Activated T-cell treated with anti-CD3 and anti-CD28 coated beads, Interleukin-2, amount 50 U/mL, for 24 hours (primary cell): Measurements from ENCODE around the gene MINDY4.

Experiments
- DNase-seq: peaks from one replicate; pipeline ENCODE4 v3.0.0-alpha.2; 2020
- H3K27ac Mint-ChIP-seq: 2 replicates; pipeline ENCODE4 v1.8.0; 2020; ENCODE audit warnings: mild to moderate bottlenecking, mixed read lengths
- H3K27me3 Mint-ChIP-seq: 2 replicates; pipeline ENCODE4 v1.8.0; 2020; ENCODE audit warnings: mixed read lengths
- H3K36me3 Mint-ChIP-seq: 2 replicates; pipeline ENCODE4 v1.8.0; 2020; ENCODE audit warnings: low read depth, mixed read lengths
- H3K4me1 Mint-ChIP-seq: 2 replicates; pipeline ENCODE4 v1.8.0; 2020; ENCODE audit warnings: low read depth, mixed read lengths
- H3K4me3 Mint-ChIP-seq: 2 replicates; pipeline ENCODE4 v1.8.0; 2020; ENCODE audit warnings: mild to moderate bottlenecking, moderate library complexity, mixed read lengths
- H3K9me3 Mint-ChIP-seq: 2 replicates; pipeline ENCODE4 v1.8.0; 2020; ENCODE audit warnings: mixed read lengths

The MINDY4 gene

DNA sequence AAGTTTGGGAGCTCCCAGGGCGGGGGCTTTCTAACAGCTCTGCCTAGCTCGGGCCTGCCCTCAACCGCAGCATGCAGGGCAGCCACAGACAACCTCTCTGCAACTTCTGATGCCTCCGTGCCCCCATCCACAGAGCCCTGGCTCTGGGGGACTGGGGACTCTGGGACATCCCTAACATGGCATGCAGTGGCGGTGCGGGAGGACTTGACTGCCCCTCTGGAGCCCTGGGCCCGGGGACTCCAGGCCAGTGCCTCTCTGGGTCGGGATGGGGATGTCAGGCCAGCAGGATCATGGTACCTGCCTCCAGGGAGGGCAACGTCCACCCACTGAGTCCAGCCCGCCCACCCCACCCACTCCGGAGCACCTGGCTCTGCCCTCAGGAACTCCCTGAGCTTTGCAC lies 139.9 kb downstream of the MINDY4 start:
- Mint-ChIP-seq H3K27ac (no peak overlapping the region), H3K4me3 (no peak overlapping the region), H3K4me1 (no peaks in the 10 kb centered on the region), H3K9me3 (no peaks in the 10 kb centered on the region), H3K27me3 (no peaks in the 10 kb centered on the region), H3K36me3 (no peaks in the 10 kb centered on the region)
- DNase-seq = no peak

GRCh38 chr7:30911561-30911969 lies 140.3 kb downstream of the MINDY4 start, which contains the start of gene AQP1:
AQP1 (plus strand) TSS chr7:30911853; CDS start chr7:30911910, 57 bp downstream.
- no peak for DNase-seq
- Mint-ChIP-seq H3K4me3 (no peak within 1 kb of the TSS), H3K36me3 (no peaks in the 10 kb centered on the region), H3K27me3 (no peaks in the 10 kb centered on the region), H3K9me3 (no peaks in the 10 kb centered on the region), H3K4me1 (no peaks in the 10 kb centered on the region), H3K27ac (no peak within 1 kb of the TSS)

GRCh38 chr7:30912021-30912730 lies 141.0 kb downstream of the MINDY4 start:
- H3K27ac Mint-ChIP-seq = no peak overlapping the region
- no peak for DNase-seq

DNA sequence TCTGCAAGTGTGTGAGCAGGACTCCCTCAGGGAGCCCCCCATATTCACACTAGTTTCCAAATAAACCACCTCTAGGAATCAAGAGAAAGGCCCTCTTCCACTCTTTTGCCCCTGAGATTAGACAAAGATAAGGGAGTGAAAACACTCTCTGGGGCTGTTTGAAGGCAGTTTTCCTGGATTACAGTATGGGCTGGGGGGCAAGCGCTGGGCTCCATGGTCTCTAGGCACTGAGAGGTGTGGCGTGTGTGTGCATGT lies 141.4 kb downstream of the MINDY4 start:
- Mint-ChIP-seq H3K36me3 (no peaks in the 10 kb centered on the region), H3K9me3 (no peaks in the 10 kb centered on the region), H3K27me3 (no peaks in the 10 kb centered on the region), H3K4me1 (no peaks in the 10 kb centered on the region), H3K4me3 (no peak overlapping the region), H3K27ac (no peak overlapping the region)
- DNase-seq = no peak

More at GRCh38 chr7:30912021-30912730, 141.0 kb downstream of the MINDY4 start:
- Mint-ChIP-seq H3K27me3 (no peaks in the 10 kb centered on the region), H3K4me1 (no peaks in the 10 kb centered on the region), H3K4me3 (no peak overlapping the region), H3K9me3 (no peaks in the 10 kb centered on the region), H3K36me3 (no peaks in the 10 kb centered on the region)

- H3K4me1 Mint-ChIP-seq = no peaks in the 10 kb centered on the region
- no peaks in the 10 kb centered on the region for H3K9me3 Mint-ChIP-seq
- H3K27me3 Mint-ChIP-seq = no peaks in the 10 kb centered on the region
- H3K36me3 Mint-ChIP-seq = no peaks in the 10 kb centered on the region
- H3K4me3 Mint-ChIP-seq = no peak overlapping the region
- H3K27ac Mint-ChIP-seq = no peak overlapping the region
- DNase-seq = no peak
Observed at GRCh38 chr7:30912986-30913811, 142.0 kb downstream of the MINDY4 start.

DNA sequence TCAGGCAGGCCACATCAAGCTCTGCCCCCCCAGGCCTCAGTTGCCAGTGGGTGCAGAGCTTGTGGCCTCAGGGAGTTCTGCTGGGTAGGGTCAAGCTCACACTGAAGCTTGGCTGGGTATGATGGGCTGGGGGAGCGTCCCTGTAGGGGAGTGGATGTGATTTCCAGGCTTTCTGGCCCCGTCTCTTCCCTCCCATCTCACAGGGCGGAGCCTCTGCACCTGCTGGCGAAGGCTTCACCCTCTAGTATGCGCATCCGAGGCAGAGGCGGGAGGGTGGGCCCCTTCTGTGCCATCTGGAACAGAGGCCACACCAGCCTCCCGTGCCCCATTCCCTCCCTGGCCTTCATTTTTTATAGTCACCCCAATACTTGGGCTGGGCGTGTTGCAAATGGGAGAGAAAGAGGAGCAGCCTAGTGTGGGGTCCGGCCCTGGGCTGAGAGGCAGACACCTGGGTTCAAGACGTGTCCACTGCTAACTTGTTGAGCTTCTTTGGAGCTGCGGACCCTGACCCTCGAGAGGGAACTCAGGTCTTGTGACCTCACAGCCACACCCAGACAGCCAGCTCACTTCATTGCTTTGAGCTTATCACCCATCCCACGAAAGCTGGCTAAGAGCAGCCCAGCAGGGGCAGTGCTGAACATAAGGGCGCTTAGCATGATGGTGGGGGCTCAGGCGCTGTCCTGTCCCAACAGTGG lies 142.8 kb downstream of the MINDY4 start:
- H3K4me1 Mint-ChIP-seq = no peaks in the 10 kb centered on the region
- no peaks in the 10 kb centered on the region for H3K27me3 Mint-ChIP-seq
- H3K9me3 Mint-ChIP-seq = no peaks in the 10 kb centered on the region
- no peaks in the 10 kb centered on the region for H3K36me3 Mint-ChIP-seq
- H3K27ac Mint-ChIP-seq = no peak overlapping the region
- no peak for DNase-seq
- H3K4me3 Mint-ChIP-seq = no peak overlapping the region

- no peak overlapping the region for H3K4me3 Mint-ChIP-seq
- H3K27ac Mint-ChIP-seq = no peak overlapping the region
- H3K9me3 Mint-ChIP-seq = no peaks in the 10 kb centered on the region
- H3K4me1 Mint-ChIP-seq = no peaks in the 10 kb centered on the region
- H3K27me3 Mint-ChIP-seq = no peaks in the 10 kb centered on the region
- no peak for DNase-seq
- H3K36me3 Mint-ChIP-seq = no peaks in the 10 kb centered on the region
Observed at GRCh38 chr7:30914596-30914995, 143.4 kb downstream of the MINDY4 start.

DNA sequence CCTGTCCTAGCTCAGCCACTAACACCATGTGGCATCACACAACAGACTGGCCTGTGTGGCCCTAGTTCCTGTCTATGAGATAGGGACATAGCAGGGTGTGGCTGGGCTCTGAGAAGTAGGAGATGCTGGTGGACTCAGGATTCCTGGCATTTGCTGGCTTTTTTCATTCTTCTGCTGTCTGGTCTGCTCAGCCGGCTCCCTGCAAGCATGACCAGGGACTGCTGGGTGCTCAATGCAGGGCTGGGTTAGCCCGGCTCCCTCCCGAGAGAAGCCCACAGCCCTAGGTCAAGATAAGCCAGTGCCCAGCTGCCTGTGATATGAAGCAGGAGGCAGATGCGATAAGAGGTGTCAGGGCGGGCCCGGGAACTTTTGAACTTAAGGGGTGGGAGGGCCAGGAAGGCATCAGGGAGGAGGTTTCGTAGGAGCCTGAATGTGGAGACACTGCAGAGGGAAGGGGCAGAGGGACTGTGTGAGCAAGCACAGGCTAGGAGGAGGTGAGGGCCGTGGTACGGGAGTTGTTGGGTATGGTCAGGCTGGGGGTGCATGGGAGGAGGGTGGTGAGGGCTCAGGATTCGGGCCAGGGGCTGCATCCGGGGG lies 143.9 kb downstream of the MINDY4 start:
- Mint-ChIP-seq H3K27me3 (no peaks in the 10 kb centered on the region), H3K4me1 (no peaks in the 10 kb centered on the region), H3K4me3 (no peak overlapping the region), H3K27ac (no peak overlapping the region), H3K36me3 (no peaks in the 10 kb centered on the region), H3K9me3 (no peaks in the 10 kb centered on the region)
- DNase-seq = no peak

DNA sequence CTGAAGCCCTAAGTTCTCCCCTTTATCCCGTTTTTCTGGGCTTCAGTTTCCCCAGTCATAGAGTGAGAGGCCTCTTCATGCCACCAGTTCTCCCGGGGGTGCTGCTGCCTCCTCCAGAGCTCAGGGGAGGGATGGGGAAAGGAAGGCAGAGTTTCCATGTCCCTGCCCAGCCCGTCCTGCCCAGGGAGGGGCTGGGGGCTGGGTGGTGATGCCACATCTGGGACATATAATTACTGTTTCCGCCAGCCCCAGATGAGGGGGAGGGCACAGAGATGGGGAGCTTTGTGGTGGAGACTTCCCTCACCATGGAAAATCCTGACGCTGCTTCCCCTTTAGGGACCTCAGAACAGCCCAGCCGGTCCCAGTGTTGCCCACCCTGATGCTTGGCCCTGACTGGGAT lies 144.5 kb downstream of the MINDY4 start:
- H3K36me3 Mint-ChIP-seq = no peaks in the 10 kb centered on the region
- H3K4me3 Mint-ChIP-seq = no peak overlapping the region
- H3K4me1 Mint-ChIP-seq = no peaks in the 10 kb centered on the region
- H3K27ac Mint-ChIP-seq = no peak overlapping the region
- H3K9me3 Mint-ChIP-seq = no peaks in the 10 kb centered on the region
- DNase-seq = no peak
- H3K27me3 Mint-ChIP-seq = no peaks in the 10 kb centered on the region

DNA sequence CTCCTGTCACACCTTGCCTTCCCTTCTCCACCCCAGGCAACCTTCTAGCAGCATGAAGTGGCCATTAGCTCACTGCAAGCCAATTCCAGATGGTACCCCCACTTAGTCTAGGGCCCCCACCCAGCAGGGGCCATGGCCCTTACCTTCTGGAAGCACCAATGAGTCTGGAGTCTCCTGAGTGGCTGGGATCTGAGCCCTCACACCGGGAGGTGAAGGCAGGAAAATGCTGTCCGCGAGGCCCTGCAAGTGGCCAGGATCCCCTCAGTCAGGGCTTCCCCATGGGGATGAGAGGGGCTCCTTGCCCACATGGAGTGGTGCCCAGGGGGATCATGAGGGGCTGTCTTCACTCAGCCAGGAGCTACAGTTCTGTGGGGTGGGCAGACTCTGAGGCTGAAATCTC lies 145.0 kb downstream of the MINDY4 start:
- H3K4me3 Mint-ChIP-seq = no peak overlapping the region
- H3K36me3 Mint-ChIP-seq = no peaks in the 10 kb centered on the region
- no peak overlapping the region for H3K27ac Mint-ChIP-seq
- no peak for DNase-seq
- H3K9me3 Mint-ChIP-seq = no peaks in the 10 kb centered on the region
- no peaks in the 10 kb centered on the region for H3K4me1 Mint-ChIP-seq
- no peaks in the 10 kb centered on the region for H3K27me3 Mint-ChIP-seq

DNA sequence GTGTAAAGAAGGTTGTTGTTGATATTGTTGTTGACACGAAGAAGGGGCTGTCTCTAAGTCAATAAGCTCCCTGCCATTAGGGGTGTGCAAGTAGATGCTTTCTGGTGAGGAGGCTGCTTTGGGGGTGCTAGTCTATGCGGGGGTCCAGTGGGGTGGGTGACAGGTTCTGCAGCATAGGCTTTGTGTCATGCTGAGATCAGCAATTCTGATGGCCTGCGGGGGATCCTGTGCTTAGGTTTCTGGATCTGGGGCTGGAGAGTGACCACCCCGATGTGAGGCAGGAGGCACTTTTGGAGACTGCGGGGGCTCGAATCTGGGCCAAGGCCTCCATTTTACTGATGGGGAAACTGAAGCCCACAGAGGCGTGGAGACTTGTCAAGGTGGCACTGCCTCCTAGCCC lies 145.6 kb downstream of the MINDY4 start:
- Mint-ChIP-seq H3K4me1 (no peaks in the 10 kb centered on the region), H3K4me3 (no peak overlapping the region), H3K27me3 (no peaks in the 10 kb centered on the region), H3K36me3 (no peaks in the 10 kb centered on the region), H3K27ac (no peak overlapping the region), H3K9me3 (no peaks in the 10 kb centered on the region)
- no peak for DNase-seq

GRCh38 chr7:30917216-30917893 lies 146.1 kb downstream of the MINDY4 start:
- no peak overlapping the region for H3K4me3 Mint-ChIP-seq
- H3K36me3 Mint-ChIP-seq = no peaks in the 10 kb centered on the region
- H3K9me3 Mint-ChIP-seq = no peaks in the 10 kb centered on the region
- DNase-seq = no peak
- no peaks in the 10 kb centered on the region for H3K27me3 Mint-ChIP-seq
- H3K4me1 Mint-ChIP-seq = no peaks in the 10 kb centered on the region
- H3K27ac Mint-ChIP-seq = no peak overlapping the region

DNA sequence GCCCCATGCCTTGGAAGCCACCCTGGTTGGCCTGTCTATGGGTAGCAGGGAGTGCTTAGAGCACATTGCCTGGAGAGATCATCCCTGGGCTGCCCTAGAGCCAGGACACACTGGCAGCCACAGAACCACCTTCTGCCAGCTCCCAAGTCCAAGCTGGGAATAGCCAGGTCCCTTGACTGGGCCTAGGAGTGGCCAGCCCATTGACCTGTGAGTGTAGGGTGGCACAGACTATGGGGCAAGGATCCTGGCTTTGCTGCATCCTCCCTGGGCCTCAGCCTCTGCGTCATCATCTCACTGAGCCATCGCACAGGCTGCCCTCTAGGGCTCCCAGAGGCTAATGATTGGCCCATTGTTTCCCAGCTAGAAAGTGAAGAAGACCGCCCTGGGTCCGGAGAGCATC lies 147.5 kb downstream of the MINDY4 start:
- Mint-ChIP-seq H3K4me3 (no peak overlapping the region), H3K27me3 (no peaks in the 10 kb centered on the region), H3K4me1 (no peaks in the 10 kb centered on the region), H3K27ac (no peak overlapping the region), H3K36me3 (no peaks in the 10 kb centered on the region), H3K9me3 (no peaks in the 10 kb centered on the region)
- DNase-seq = no peak

DNA sequence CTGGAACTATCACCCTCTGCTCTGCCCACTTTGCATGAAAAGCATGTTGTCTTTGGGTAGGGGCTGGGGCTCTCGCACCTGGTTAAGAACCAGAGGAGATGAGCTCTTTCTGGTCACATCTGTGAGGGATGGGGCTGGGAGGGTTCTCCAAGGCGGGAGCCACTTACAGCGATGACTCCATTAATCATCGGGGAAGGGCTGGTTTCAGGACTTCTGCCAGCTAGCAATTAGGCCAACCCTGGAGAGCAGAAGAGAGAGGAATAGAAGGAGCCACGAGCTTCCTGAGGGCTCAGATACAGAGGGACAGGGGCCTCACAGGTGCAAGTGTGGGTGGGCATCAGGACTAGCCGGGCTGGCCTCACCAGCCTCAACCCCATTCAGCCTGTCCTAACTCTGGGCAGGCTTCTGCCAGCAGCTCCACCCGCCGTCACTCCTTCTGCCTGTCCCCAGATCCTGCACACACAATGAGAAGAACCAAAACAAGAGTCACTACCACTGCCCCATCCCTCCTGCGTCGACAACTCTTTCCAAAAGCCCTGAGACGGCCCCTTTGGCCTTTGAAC lies 148.9 kb downstream of the MINDY4 start:
- H3K4me3 Mint-ChIP-seq = no peak overlapping the region
- H3K27me3 Mint-ChIP-seq = no peaks in the 10 kb centered on the region
- no peak for DNase-seq
- no peaks in the 10 kb centered on the region for H3K36me3 Mint-ChIP-seq
- no peak overlapping the region for H3K27ac Mint-ChIP-seq
- no peaks in the 10 kb centered on the region for H3K9me3 Mint-ChIP-seq
- no peaks in the 10 kb centered on the region for H3K4me1 Mint-ChIP-seq
